Trophoblast cell (in vitro differentiated cells and primary cell): ENCODE measurements around the gene BAZ2A.

Experiments
- DNase-seq, 2 donors: peaks; one replicate each; pipeline ENCODE4 v3.0.0-alpha.2; 2016
- H2AFZ ChIP-seq: 2 replicates; pipeline ENCODE4 v1.6.1; 2013; ENCODE audit warnings: low read length, moderate library complexity, mild to moderate bottlenecking; ENCODE audit not compliant: insufficient read depth, poor library complexity
- H2AK5ac ChIP-seq: 2 replicates; pipeline ENCODE4 v1.6.1; 2013; ENCODE audit warnings: mild to moderate bottlenecking, low read length
- H2BK120ac ChIP-seq: 2 replicates; pipeline ENCODE4 v1.6.1; 2013; ENCODE audit warnings: low read length, mild to moderate bottlenecking, moderate library complexity; ENCODE audit not compliant: insufficient read depth, poor library complexity
- H2BK12ac ChIP-seq: 2 replicates; pipeline ENCODE4 v1.6.1; 2013; ENCODE audit warnings: mild to moderate bottlenecking, low read length, moderate library complexity
- H2BK5ac ChIP-seq: 2 replicates; pipeline ENCODE4 v1.6.1; 2013; ENCODE audit warnings: low read length, low read depth, moderate library complexity, mild to moderate bottlenecking; ENCODE audit not compliant: poor library complexity
- H3K14ac ChIP-seq: 2 replicates; pipeline ENCODE4 v1.6.1; 2013; ENCODE audit warnings: mild to moderate bottlenecking, low read length
- H3K18ac ChIP-seq: 2 replicates; pipeline ENCODE4 v1.6.1; 2013; ENCODE audit warnings: mild to moderate bottlenecking, low read length
- H3K23ac ChIP-seq: 2 replicates; pipeline ENCODE4 v1.6.1; 2013; ENCODE audit warnings: low read length
- H3K27ac ChIP-seq: 2 replicates; pipeline ENCODE4 v1.5.1; 2013; ENCODE audit warnings: low read depth, mild to moderate bottlenecking, inconsistent platforms, low read length, moderate library complexity
- H3K27me3 ChIP-seq: 2 replicates; pipeline ENCODE4 v1.6.1; 2013; ENCODE audit warnings: inconsistent platforms, mild to moderate bottlenecking, low read length, moderate library complexity; ENCODE audit not compliant: insufficient read depth
- H3K36me3 ChIP-seq, 2 experiments: 1 replicate in 1 of 2; 2 replicates in 1 of 2; pipeline ENCODE4 v1.6.1; 2013; ENCODE audit warnings: low read length in 2 of 2, mild to moderate bottlenecking in 2 of 2, moderate library complexity in 1 of 2; ENCODE audit not compliant: insufficient read depth in 2 of 2, control insufficient read depth in 1 of 2
- H3K4ac ChIP-seq: 2 replicates; pipeline ENCODE4 v1.6.1; 2013; ENCODE audit warnings: low read depth, mild to moderate bottlenecking, low read length, moderate library complexity
- H3K4me1 ChIP-seq, 2 experiments: 1 replicate in 1 of 2; 2 replicates in 1 of 2; pipeline ENCODE4 v1.6.1; 2013; ENCODE audit warnings: low read length in 2 of 2, mild to moderate bottlenecking in 2 of 2, moderate library complexity in 1 of 2; ENCODE audit not compliant: insufficient read depth in 2 of 2, control insufficient read depth in 1 of 2
- H3K4me2 ChIP-seq: 2 replicates; pipeline ENCODE4 v1.6.1; 2013; ENCODE audit warnings: inconsistent platforms, mild to moderate bottlenecking, low read length, moderate library complexity
- H3K4me3 ChIP-seq: 2 replicates; pipeline ENCODE4 v1.5.1; 2013; ENCODE audit warnings: mild to moderate bottlenecking, low read depth, low read length, inconsistent platforms
- H3K79me1 ChIP-seq: one replicate; pipeline ENCODE4 v1.6.1; 2013; ENCODE audit warnings: low read length
- H3K79me2 ChIP-seq: 2 replicates; pipeline ENCODE4 v1.6.1; 2013; ENCODE audit warnings: low read length, mild to moderate bottlenecking; ENCODE audit not compliant: control insufficient read depth, insufficient read depth, poor library complexity
- H3K9ac ChIP-seq: 2 replicates; pipeline ENCODE4 v1.6.1; 2013; ENCODE audit warnings: mild to moderate bottlenecking, low read length
- H3K9me3 ChIP-seq: 2 replicates; pipeline ENCODE4 v1.6.1; 2013; ENCODE audit warnings: low read depth, mild to moderate bottlenecking, control low read depth, inconsistent platforms, low read length; ENCODE audit not compliant: insufficient read depth
- H4K12ac ChIP-seq: 2 replicates; pipeline ENCODE4 v1.6.1; 2013; ENCODE audit warnings: low read depth, mild to moderate bottlenecking, low read length, moderate library complexity
- H4K8ac ChIP-seq: 2 replicates; pipeline ENCODE4 v1.6.1; 2013; ENCODE audit warnings: low read depth, mild to moderate bottlenecking, low read length, moderate library complexity
- H4K91ac ChIP-seq: one replicate; pipeline ENCODE4 v1.6.1; 2013; ENCODE audit warnings: low read depth, mild to moderate bottlenecking, low read length, moderate library complexity
- WGBS: extraction: QIAGEN DNeasy Blood & Tissue Kit; methylation state at CpG from one replicate; pipeline ENCODE4 v1.1.7; 2013; ENCODE audit warnings: missing lambda C conversion rate; ENCODE audit not compliant: insufficient read length, insufficient coverage; ENCODE audit errors: extremely low coverage; 5-methylcytosine and 5-hydroxymethylcytosine counted together

BAZ2A gene

GRCh38 chr12:56671608-56672007, 41.5 kb upstream of the BAZ2A start:
- H3K14ac ChIP-seq = no peak overlapping the region
- H2AK5ac ChIP-seq = no peak overlapping the region
- no peak overlapping the region for H2AFZ ChIP-seq
- no peak overlapping the region for H3K9ac ChIP-seq
- no peaks in the 10 kb centered on the region for H3K9me3 ChIP-seq
- H2BK5ac ChIP-seq = no peak overlapping the region
- no peak overlapping the region for H3K4me2 ChIP-seq
- no peak overlapping the region for H2BK120ac ChIP-seq
- no peak overlapping the region for H3K18ac ChIP-seq
- no peak overlapping the region for H3K4me3 ChIP-seq
- no peak overlapping the region for H4K8ac ChIP-seq
- no peak overlapping the region for H2BK12ac ChIP-seq
- no peaks in the 10 kb centered on the region for H3K27me3 ChIP-seq
- H3K27ac ChIP-seq = no peak overlapping the region
- H3K79me1 ChIP-seq = no peaks in the 10 kb centered on the region
- no peaks in the 10 kb centered on the region for H3K4me1 ChIP-seq
- peaks cover 33% of the 10 kb centered on the region in 2 experiments for H3K36me3 ChIP-seq
- H4K12ac ChIP-seq = no peak overlapping the region
- H3K23ac ChIP-seq = no peak overlapping the region
- WGBS = no CpG with 5 or more reads among the region's 2 CpGs
- no peak overlapping the region for H4K91ac ChIP-seq
- no peak for DNase-seq
- H3K4ac ChIP-seq = no peak overlapping the region
- peaks cover 10% of the 10 kb centered on the region for H3K79me2 ChIP-seq

- no CpG with 5 or more reads among the region's 4 CpGs for WGBS
- Histone ChIP-seq H2BK120ac (no peak overlapping the region), H3K36me3 (peaks cover 35% of the 10 kb centered on the region in 2 experiments), H3K9me3 (no peaks in the 10 kb centered on the region), H3K4ac (no peak overlapping the region), H3K79me1 (no peaks in the 10 kb centered on the region), H2BK12ac (no peak overlapping the region), H4K91ac (no peak overlapping the region), H3K4me3 (no peak overlapping the region), H3K79me2 (peaks cover 8% of the 10 kb centered on the region), H3K14ac (no peak overlapping the region), H3K27me3 (no peaks in the 10 kb centered on the region), H2AK5ac (no peak overlapping the region), H3K27ac (no peak overlapping the region), H3K18ac (no peak overlapping the region), H4K12ac (no peak overlapping the region), H3K4me1 (no peaks in the 10 kb centered on the region), H4K8ac (no peak overlapping the region), H3K4me2 (no peak overlapping the region), H3K9ac (no peak overlapping the region), H3K23ac (no peak overlapping the region), H2BK5ac (no peak overlapping the region), H2AFZ (no peak overlapping the region)
- peak; percentile 46 to 64 for DNase-seq
Observed at GRCh38 chr12:56670836-56671235, 40.7 kb upstream of the BAZ2A start.

GRCh38 chr12:56668197-56668457, 38.0 kb upstream of the BAZ2A start:
- Histone ChIP-seq H4K12ac (no peak overlapping the region), H2AFZ (no peak overlapping the region)
- no CpG with 5 or more reads among the region's 2 CpGs for WGBS

GRCh38 chr12:56661979-56662638, 32.0 kb upstream of the BAZ2A start:
- Histone ChIP-seq H2BK5ac (no peak overlapping the region), H2AFZ (no peak overlapping the region), H3K14ac (no peak overlapping the region), H2BK120ac (no peak overlapping the region), H3K23ac (no peak overlapping the region), H3K18ac (no peak overlapping the region), H3K4ac (no peak overlapping the region), H3K4me2 (no peak overlapping the region), H4K91ac (no peak overlapping the region), H3K27ac (no peak overlapping the region), H3K27me3 (no peaks in the 10 kb centered on the region), H4K8ac (no peak overlapping the region), H3K9ac (no peak overlapping the region), H4K12ac (no peak overlapping the region), H2AK5ac (no peak overlapping the region), H2BK12ac (no peak overlapping the region), H3K9me3 (no peaks in the 10 kb centered on the region), H3K4me3 (no peak overlapping the region), H3K4me1 (no peaks in the 10 kb centered on the region), H3K36me3 (peaks cover 14 to 19% of the 10 kb centered on the region in 2 experiments), H3K79me1 (no peaks in the 10 kb centered on the region), H3K79me2 (no peaks in the 10 kb centered on the region)
- no peak for DNase-seq
- WGBS = no CpG with 5 or more reads among the region's 13 CpGs

More at GRCh38 chr12:56668197-56668457, 38.0 kb upstream of the BAZ2A start:
- no peak overlapping the region for H2AK5ac ChIP-seq
- no peak overlapping the region for H3K18ac ChIP-seq
- no peaks in the 10 kb centered on the region for H3K27me3 ChIP-seq
- H3K36me3 ChIP-seq = peaks cover 34 to 42% of the 10 kb centered on the region in 2 experiments
- no peaks in the 10 kb centered on the region for H3K79me2 ChIP-seq
- no peak overlapping the region for H2BK12ac ChIP-seq
- no peak overlapping the region for H3K27ac ChIP-seq
- no peaks in the 10 kb centered on the region for H3K79me1 ChIP-seq
- H3K14ac ChIP-seq = no peak overlapping the region
- no peak overlapping the region for H3K4me2 ChIP-seq
- H3K23ac ChIP-seq = no peak overlapping the region
- H3K4ac ChIP-seq = no peak overlapping the region
- H3K4me1 ChIP-seq = no peaks in the 10 kb centered on the region
- no peak overlapping the region for H4K91ac ChIP-seq
- H3K9me3 ChIP-seq = no peaks in the 10 kb centered on the region
- no peak overlapping the region for H2BK120ac ChIP-seq
- H3K4me3 ChIP-seq = no peak overlapping the region
- no peak overlapping the region for H4K8ac ChIP-seq
- no peak for DNase-seq
- no peak overlapping the region for H2BK5ac ChIP-seq
- no peak overlapping the region for H3K9ac ChIP-seq
